Endothelial cell of umbilical vein (primary cell): ENCODE data around the gene FBXO33. TPM values are rescaled to one million over a fixed set of nuclear protein-coding genes. Genes with fewer than 3 reads are reported as not detected.

ENCODE experiments used
- BruUV-seq: library from RNA; stranded (reverse); fragments of 400-500 nt; replicated peaks from 2 replicates; lab custom pipeline; 2021; lab: Mats Ljungman, UMichigan
- CTCF ChIA-PET: fragments of 300-600, 350-600 bp; sonication (Branson Sonifier 250); formaldehyde crosslinking; loops from one replicate; lab custom pipeline; 2021; ENCODE audit warnings: antibody characterized with exemption, inconsistent platforms; lab: Charles Lee
- POLR2A ChIA-PET: fragments of 300-600, 350-600 bp; sonication (Branson Sonifier 250); formaldehyde crosslinking; loops from one replicate; lab custom pipeline; 2021; ENCODE audit warnings: antibody characterized with exemption, inconsistent platforms; lab: Charles Lee
- DNase-seq: peaks from one replicate; pipeline ENCODE4 v3.0.0-alpha.2; 2011; ENCODE audit warnings: low read depth, low spot score
- FAIRE-seq: peaks from 2 replicates; lab custom pipeline; 2011; peaks lifted over from hg19 to GRCh38; lab: Jason Lieb, UNC
- H2AFZ ChIP-seq: 2 replicates; pipeline ENCODE4 v1.6.0; 2012; ENCODE audit warnings: low read depth, low read length, control low read depth, inconsistent platforms
- H3K27ac ChIP-seq: 2 replicates; pipeline ENCODE4 v1.5.1; 2011; ENCODE audit warnings: low read depth, mild to moderate bottlenecking, control low read depth, low read length, moderate library complexity; ENCODE audit not compliant: insufficient read depth
- H3K27me3 ChIP-seq, 2 experiments: 2 replicates each; pipeline versions ENCODE4 v1.6.0 to v1.6.1; 2011; ENCODE audit warnings: low read length in 2 of 2, mixed read lengths in 1 of 2; ENCODE audit not compliant: control insufficient read depth in 2 of 2, insufficient read depth in 2 of 2
- H3K36me3 ChIP-seq, 2 experiments: 2 replicates in 1 of 2; 3 replicates in 1 of 2; pipeline ENCODE4 v1.5.1; 2011; ENCODE audit warnings: low read length in 2 of 2, mild to moderate bottlenecking in 1 of 2, moderate library complexity in 1 of 2; ENCODE audit not compliant: control insufficient read depth in 2 of 2, insufficient read depth in 2 of 2; ENCODE audit errors: extremely low read depth in 1 of 2
- H3K4me1 ChIP-seq: 3 replicates; pipeline ENCODE4 v1.5.1; 2011; ENCODE audit warnings: mild to moderate bottlenecking, low read length; ENCODE audit not compliant: control insufficient read depth, insufficient read depth; ENCODE audit errors: extremely low read depth
- H3K4me2 ChIP-seq: 2 replicates; pipeline ENCODE4 v1.6.1; 2011; ENCODE audit warnings: low read length, control low read depth, mixed read lengths; ENCODE audit not compliant: insufficient read depth
- H3K4me3 ChIP-seq, 3 experiments: fragments of 200-600 bp in 1 of 3; sonication (generic), shearing (Covaris generic) in 1 of 3; replicated peaks in 1 of 3; 2 replicates each; pipeline ENCODE4 v1.5.1; 2011 to 2016; ENCODE audit warnings: control low read depth in 3 of 3, low read length in 3 of 3, mild to moderate bottlenecking in 2 of 3, inconsistent platforms in 1 of 3, low read depth in 1 of 3, moderate library complexity in 1 of 3; ENCODE audit not compliant: insufficient read depth in 1 of 3
- H3K79me2 ChIP-seq: 2 replicates; pipeline ENCODE4 v1.6.0; 2012; ENCODE audit warnings: low read length, inconsistent platforms; ENCODE audit not compliant: control insufficient read depth, insufficient read depth
- H3K9ac ChIP-seq: replicated peaks from 2 replicates; pipeline ENCODE3; 2011; ENCODE audit warnings: low read length, control low read depth; ENCODE audit not compliant: insufficient read depth; ENCODE audit errors: extremely low read depth
- H3K9me1 ChIP-seq: replicated peaks from 3 replicates; pipeline ENCODE4 v1.6.0; 2011; ENCODE audit warnings: mild to moderate bottlenecking, low read length; ENCODE audit not compliant: control insufficient read depth, insufficient read depth; ENCODE audit errors: extremely low read depth
- H3K9me3 ChIP-seq: replicated peaks from 2 replicates; pipeline ENCODE4 v1.5.1; 2012; ENCODE audit warnings: low read length, inconsistent platforms; ENCODE audit not compliant: control insufficient read depth, insufficient read depth
- H4K20me1 ChIP-seq: replicated peaks from 2 replicates; pipeline ENCODE3; 2011; ENCODE audit warnings: mild to moderate bottlenecking, low read length; ENCODE audit not compliant: control insufficient read depth, insufficient read depth; ENCODE audit errors: extremely low read depth
- CTCF ChIP-seq, 2 donors: IDR thresholded peaks; 1 replicate in 1 of 2; 2 replicates in 1 of 2; pipeline ENCODE4 v1.5.1; 2011; ENCODE audit warnings: low read length in 2 of 2, mild to moderate bottlenecking in 2 of 2, moderate library complexity in 2 of 2, control low read depth in 1 of 2, inconsistent platforms in 1 of 2, low read depth in 1 of 2; ENCODE audit not compliant: insufficient read depth in 1 of 2; ENCODE audit errors: extremely low read depth in 1 of 2
- EZH2 ChIP-seq: IDR thresholded peaks from 2 replicates; pipeline ENCODE4 v1.6.1; 2012; ENCODE audit warnings: borderline replicate concordance, low read depth, mild to moderate bottlenecking, moderate library complexity, low read length, inconsistent platforms; ENCODE audit not compliant: severe bottlenecking
- FOS ChIP-seq: IDR thresholded peaks from 2 replicates; pipeline ENCODE4 v1.6.1; 2011; ENCODE audit warnings: mild to moderate bottlenecking, low read length, moderate library complexity, borderline replicate concordance; ENCODE audit not compliant: insufficient read depth
- GATA2 ChIP-seq: IDR thresholded peaks from 2 replicates; pipeline ENCODE4 v1.7.0; 2011; ENCODE audit warnings: low read depth, mild to moderate bottlenecking, moderate library complexity, mixed read lengths, low read length; ENCODE audit not compliant: insufficient read length, insufficient read depth
- JUN ChIP-seq: IDR thresholded peaks from 2 replicates; pipeline ENCODE4 v1.6.1; 2011; ENCODE audit warnings: borderline replicate concordance, low read depth; ENCODE audit not compliant: insufficient read length, insufficient read depth
- MYC ChIP-seq: IDR thresholded peaks from one replicate; pipeline ENCODE4 v1.6.1; 2011; ENCODE audit warnings: mild to moderate bottlenecking, low read depth, low read length
- POLR2A ChIP-seq: IDR thresholded peaks from 2 replicates; pipeline ENCODE4 v1.6.1; 2012; ENCODE audit warnings: low read depth, mild to moderate bottlenecking, control low read depth, low read length
- POLR2AphosphoS5 ChIP-seq: IDR thresholded peaks from 2 replicates; pipeline ENCODE4 v1.6.1; 2012; ENCODE audit warnings: low read depth, mild to moderate bottlenecking, control low read depth, low read length, moderate library complexity; ENCODE audit not compliant: insufficient read depth
- dilution Hi-C: fragments of 300-500 bp; cut with MboI; formaldehyde crosslinking; loops from one replicate; pipeline ENCODE4 v1.15.0; 2019; ENCODE audit warnings: low sequenced_read_pairs; ENCODE audit not compliant: extremely low pct_ligation_motif_present
- intact Hi-C: fragments of 100-400 bp; cut with micrococcal nuclease; formaldehyde crosslinking; loops from one replicate; pipeline ENCODE4 v1.10.0; 2022
- polyA plus RNA-seq, 4 experiments: library from polyadenylated mRNA; depleted of rRNA in 3 of 4; stranded (reverse) in 3 of 4; unstranded in 1 of 4; fragments of >200 nt; gene quantifications; 2 replicates each; pipeline versions ENCODE4 v1.2.1 to v1.2.3, GENCODE V29; 2011 to 2012; ENCODE audit warnings: missing spikeins in 1 of 4
- total RNA-seq: library from RNA; stranded (reverse); gene quantifications from 2 replicates; pipeline ENCODE4 v1.2.3, GENCODE V29; 2021
- TF ChIP-seq, protein P1 (sequence below): IDR thresholded peaks from 2 replicates; pipeline ENCODE4 v1.6.1; 2011; ENCODE audit not compliant: insufficient read depth, insufficient read length

FBXO33 gene
- total and polyA plus RNA-seq, 2 donors (not counting 3 experiments of a cell fraction or from before 2014, with no cell fraction given): 4.2 to 5.0 TPM

GRCh38 chr14:39442293-39442692 lies 10.1 kb upstream of the FBXO33 start:
- dilution Hi-C loops: no loop called here
- Histone ChIP-seq H3K27me3 (peaks cover 0 to 3% of the 10 kb centered on the region in 2 experiments), H4K20me1 (no peaks in the 10 kb centered on the region), H3K9ac (no peak overlapping the region), H3K9me3 (no peaks in the 10 kb centered on the region), H3K4me1 (no peaks in the 10 kb centered on the region), H3K79me2 (no peaks in the 10 kb centered on the region), H3K4me3 (no peak overlapping the region), H3K27ac (no peak overlapping the region), H3K36me3 (no peaks in the 10 kb centered on the region), H3K4me2 (no peak overlapping the region), H2AFZ (no peak overlapping the region), H3K9me1 (no peaks in the 10 kb centered on the region)
- FAIRE-seq: no peak
- DNase-seq: no peak
- BruUV-seq: no TSS peak
- ChIA-PET CTCF (interaction anchor here (0.7 kb wide), 1 partner anchor 10 kb away, joined by 4 read pairs; the partner anchor contains the start of gene FBXO33), POLR2A (no interaction called here)
- intact Hi-C loops: no loop called here
- no peak for TF ChIP-seq POLR2A
- TF ChIP-seq POLR2AphosphoS5: no peak
- TF ChIP-seq FOS: no peak
- no peak for TF ChIP-seq GATA2
- no peak for TF ChIP-seq CTCF (IDR thresholded peaks at IDR 0.05; ENCODE audit: extremely low read depth in 1 of 2, insufficient read depth in 1 of 2, low read depth in 1 of 2, low read length in 2 of 2)
- TF ChIP-seq, protein P1, sequence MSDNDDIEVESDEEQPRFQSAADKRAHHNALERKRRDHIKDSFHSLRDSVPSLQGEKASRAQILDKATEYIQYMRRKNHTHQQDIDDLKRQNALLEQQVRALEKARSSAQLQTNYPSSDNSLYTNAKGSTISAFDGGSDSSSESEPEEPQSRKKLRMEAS: no peak
- no peak for TF ChIP-seq EZH2
- no peak for TF ChIP-seq JUN
- TF ChIP-seq MYC: no peak
